PC-9 (cell line): ENCODE data around the gene SLC25A41.

Experiments
- EZH2 ChIP-seq: fragments of 200-600 bp; sonication (generic); IDR thresholded peaks from 2 replicates; pipeline ENCODE4 v1.8.0; 2017; ENCODE audit warnings: antibody characterized with exemption, low read depth
- TF ChIP-seq, protein P1 (sequence below): fragments of 200-600 bp; sonication (generic); conservative IDR thresholded peaks from 2 replicates; pipeline ENCODE4 v1.6.1; 2017; ENCODE audit warnings: mixed run types, antibody characterized with exemption, mild to moderate bottlenecking, moderate library complexity

DNA sequence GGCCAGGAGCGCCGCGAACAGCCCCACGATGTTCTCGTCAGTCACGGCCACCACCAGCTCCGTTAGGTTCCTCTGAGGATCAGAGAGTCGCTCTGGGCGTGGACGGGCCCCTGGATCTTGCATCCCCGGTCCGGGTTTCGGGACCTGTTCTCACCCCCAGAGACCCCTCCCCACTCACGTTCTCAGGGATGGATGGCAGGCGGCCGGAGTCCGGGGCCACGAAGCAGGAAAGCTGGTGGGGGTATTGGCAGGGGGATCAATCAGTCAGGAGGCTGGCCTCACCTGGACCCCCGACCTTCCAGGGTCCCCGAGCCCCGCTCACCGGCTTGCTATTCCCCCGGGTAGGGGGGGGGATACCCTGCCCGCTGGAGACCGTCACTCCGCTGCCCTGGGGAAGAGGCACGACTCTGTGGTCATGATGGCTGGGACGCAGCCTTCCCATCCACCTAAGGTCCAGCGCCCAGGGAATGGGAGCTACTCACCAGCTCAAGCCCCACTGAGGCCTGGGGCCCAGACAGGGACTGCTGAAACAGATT, 43.4 kb upstream of the SLC25A41 start:
- TF ChIP-seq, protein P1, sequence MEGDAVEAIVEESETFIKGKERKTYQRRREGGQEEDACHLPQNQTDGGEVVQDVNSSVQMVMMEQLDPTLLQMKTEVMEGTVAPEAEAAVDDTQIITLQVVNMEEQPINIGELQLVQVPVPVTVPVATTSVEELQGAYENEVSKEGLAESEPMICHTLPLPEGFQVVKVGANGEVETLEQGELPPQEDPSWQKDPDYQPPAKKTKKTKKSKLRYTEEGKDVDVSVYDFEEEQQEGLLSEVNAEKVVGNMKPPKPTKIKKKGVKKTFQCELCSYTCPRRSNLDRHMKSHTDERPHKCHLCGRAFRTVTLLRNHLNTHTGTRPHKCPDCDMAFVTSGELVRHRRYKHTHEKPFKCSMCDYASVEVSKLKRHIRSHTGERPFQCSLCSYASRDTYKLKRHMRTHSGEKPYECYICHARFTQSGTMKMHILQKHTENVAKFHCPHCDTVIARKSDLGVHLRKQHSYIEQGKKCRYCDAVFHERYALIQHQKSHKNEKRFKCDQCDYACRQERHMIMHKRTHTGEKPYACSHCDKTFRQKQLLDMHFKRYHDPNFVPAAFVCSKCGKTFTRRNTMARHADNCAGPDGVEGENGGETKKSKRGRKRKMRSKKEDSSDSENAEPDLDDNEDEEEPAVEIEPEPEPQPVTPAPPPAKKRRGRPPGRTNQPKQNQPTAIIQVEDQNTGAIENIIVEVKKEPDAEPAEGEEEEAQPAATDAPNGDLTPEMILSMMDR, result no peak
- no peak for TF ChIP-seq EZH2
